CD14-positive monocyte (primary cell): ENCODE measurements around the gene SLC16A12. TPM values are rescaled to one million over a fixed set of nuclear protein-coding genes. Genes with fewer than 3 reads are reported as not detected.

ENCODE experiments used
- DNase-seq, 3 donors: peaks; one replicate each; pipeline ENCODE4 v3.0.0-alpha.2; 2011 to 2022
- H2AFZ ChIP-seq: 2 replicates; pipeline ENCODE4 v1.6.0; 2012; ENCODE audit warnings: mild to moderate bottlenecking, low read depth, low read length, inconsistent platforms; ENCODE audit not compliant: insufficient read depth, poor library complexity, severe bottlenecking
- H3K27ac ChIP-seq, 2 donors: 1 replicate in 1 of 2; 2 replicates in 1 of 2; pipeline ENCODE4 v1.5.1; 2012 to 2013; ENCODE audit warnings: low read length in 2 of 2, control low read depth in 1 of 2, inconsistent platforms in 1 of 2, low read depth in 1 of 2, mild to moderate bottlenecking in 1 of 2
- H3K27me3 ChIP-seq, 2 donors: one replicate each; pipeline versions ENCODE4 v1.6.0 to v1.6.1; 2011 to 2013; ENCODE audit warnings: low read length in 2 of 2; ENCODE audit not compliant: control insufficient read depth in 2 of 2, insufficient read depth in 2 of 2
- H3K36me3 ChIP-seq, 2 donors: replicated peaks in 1 of 2; 1 replicate in 1 of 2; 2 replicates in 1 of 2; pipeline versions ENCODE4 v1.5.1 to v1.6.1; 2012 to 2013; ENCODE audit warnings: low read length in 2 of 2, control low read depth in 1 of 2, inconsistent platforms in 1 of 2, mild to moderate bottlenecking in 1 of 2; ENCODE audit not compliant: insufficient read depth in 2 of 2, control insufficient read depth in 1 of 2
- H3K4me1 ChIP-seq, 2 donors: 1 replicate in 1 of 2; 2 replicates in 1 of 2; pipeline versions ENCODE4 v1.5.1 to v1.6.1; 2012 to 2013; ENCODE audit warnings: low read length in 2 of 2, control low read depth in 1 of 2, inconsistent platforms in 1 of 2, mild to moderate bottlenecking in 1 of 2, moderate library complexity in 1 of 2; ENCODE audit not compliant: insufficient read depth in 2 of 2, control insufficient read depth in 1 of 2
- H3K4me2 ChIP-seq: replicated peaks from 2 replicates; pipeline ENCODE3; 2012; ENCODE audit warnings: low read length, moderate library complexity, mild to moderate bottlenecking; ENCODE audit not compliant: poor library complexity, severe bottlenecking; ENCODE audit errors: extremely low read depth
- H3K4me3 ChIP-seq, 3 experiments: fragments of 200-600 bp in 1 of 3; sonication (generic) in 1 of 3; replicated peaks in 1 of 3; 1 replicate in 2 of 3; 2 replicates in 1 of 3; pipeline ENCODE4 v1.5.1; 2011 to 2013; ENCODE audit warnings: low read length in 3 of 3, mild to moderate bottlenecking in 3 of 3, control low read depth in 2 of 3, low read depth in 2 of 3, inconsistent platforms in 1 of 3, moderate library complexity in 1 of 3
- H3K79me2 ChIP-seq: 2 replicates; pipeline ENCODE4 v1.6.0; 2012; ENCODE audit warnings: mild to moderate bottlenecking, control low read depth, inconsistent platforms, low read length, moderate library complexity; ENCODE audit not compliant: insufficient read depth
- H3K9ac ChIP-seq: 2 replicates; pipeline ENCODE4 v1.6.0; 2017; ENCODE audit warnings: low read length, mild to moderate bottlenecking; ENCODE audit not compliant: insufficient read depth, poor library complexity, severe bottlenecking
- H3K9me3 ChIP-seq, 2 donors: replicated peaks in 1 of 2; 1 replicate in 1 of 2; 2 replicates in 1 of 2; pipeline versions ENCODE4 v1.5.1 to v1.6.1; 2012 to 2013; ENCODE audit warnings: low read length in 2 of 2, control low read depth in 1 of 2; ENCODE audit not compliant: control insufficient read depth in 1 of 2, insufficient read depth in 1 of 2
- H4K20me1 ChIP-seq: 2 replicates; pipeline ENCODE4 v1.6.0; 2012; ENCODE audit warnings: mild to moderate bottlenecking, low read length, control low read depth, moderate library complexity; ENCODE audit not compliant: insufficient read depth
- H3K27ac Mint-ChIP-seq, 7 donors: one replicate each; pipeline ENCODE4 v1.8.0; 2020; ENCODE audit warnings: mild to moderate bottlenecking in 7 of 7, mixed read lengths in 7 of 7, moderate library complexity in 6 of 7, inconsistent platforms in 2 of 7
- H3K27me3 Mint-ChIP-seq, 3 donors: one replicate each; pipeline ENCODE4 v1.8.0; 2021 to 2022; ENCODE audit warnings: low read depth in 3 of 3, mild to moderate bottlenecking in 3 of 3, mixed read lengths in 3 of 3, moderate library complexity in 3 of 3, inconsistent platforms in 1 of 3
- H3K36me3 Mint-ChIP-seq, 2 donors: one replicate each; pipeline ENCODE4 v1.8.0; 2020; ENCODE audit warnings: mixed read lengths in 2 of 2, inconsistent platforms in 1 of 2, mild to moderate bottlenecking in 1 of 2
- H3K4me1 Mint-ChIP-seq: one replicate; pipeline ENCODE4 v1.8.0; 2020; ENCODE audit warnings: mild to moderate bottlenecking, mixed read lengths
- H3K4me3 Mint-ChIP-seq, 2 donors: one replicate each; pipeline ENCODE4 v1.8.0; 2020; ENCODE audit warnings: mild to moderate bottlenecking in 2 of 2, mixed read lengths in 2 of 2, moderate library complexity in 1 of 2
- H3K9me3 Mint-ChIP-seq, 7 donors: one replicate each; pipeline ENCODE4 v1.8.0; 2020 to 2022; ENCODE audit warnings: mixed read lengths in 7 of 7, mild to moderate bottlenecking in 6 of 7, moderate library complexity in 6 of 7, inconsistent platforms in 2 of 7
- CTCF ChIP-seq: fragments of 200-600 bp; IDR thresholded peaks from one replicate; pipeline ENCODE4 v1.8.0; 2022; ENCODE audit warnings: antibody characterized with exemption, mild to moderate bottlenecking
- WGBS: methylation state at CpG from one replicate; pipeline ENCODE4 v1.1.5; 2013; ENCODE audit warnings: missing lambda C conversion rate; ENCODE audit not compliant: insufficient coverage; 5-methylcytosine and 5-hydroxymethylcytosine counted together
- intact Hi-C, 2 donors: fragments of 100-400 bp; cut with micrococcal nuclease; formaldehyde crosslinking; loops; one replicate each; pipeline versions ENCODE4 v1.15.0 to v1.15.1; 2023
- polyA plus RNA-seq, 3 donors: library from polyadenylated mRNA; depleted of rRNA in 1 of 3; unstranded in 2 of 3; stranded (reverse) in 1 of 3; fragments of 300-500 nt in 2 of 3; fragments of >200 nt in 1 of 3; fragmentation: Illumina TruSeq in 2 of 3; gene quantifications; 1 replicate in 2 of 3; 2 replicates in 1 of 3; pipeline ENCODE4 v1.2.3, GENCODE V29; 2012 to 2021

Gene SLC16A12
- polyA plus RNA-seq, 3 donors, result 0.04 TPM; not detected in 2

GRCh38 chr10:89520706-89521105 is 14.7 kb downstream of the SLC16A12 start:
- Histone ChIP-seq H3K27me3 (no peaks in the 10 kb centered on the region), H3K9me3 (no peaks in the 10 kb centered on the region), H3K9ac (no peak overlapping the region), H3K4me1 (no peaks in the 10 kb centered on the region), H3K79me2 (no peaks in the 10 kb centered on the region), H2AFZ (no peak overlapping the region), H3K36me3 (no peaks in the 10 kb centered on the region), H3K4me2 (no peak overlapping the region), H4K20me1 (no peaks in the 10 kb centered on the region), H3K27ac (no peak overlapping the region), H3K4me3 (no peak overlapping the region)
- H3K36me3 Mint-ChIP-seq, result no peaks in the 10 kb centered on the region
- WGBS, result no CpG with 5 or more reads among the region's 1 CpG
- no peaks in the 10 kb centered on the region for H3K4me1 Mint-ChIP-seq
- peaks cover 0 to 15% (median 6%) of the 10 kb centered on the region in 3 donors for H3K27me3 Mint-ChIP-seq
- DNase-seq, result no peak
- H3K4me3 Mint-ChIP-seq, result no peak overlapping the region
- intact Hi-C loops, result no loop called here
- no peak for TF ChIP-seq CTCF
- H3K9me3 Mint-ChIP-seq, result peaks cover 0 to 1% (median 0%) of the 10 kb centered on the region in 7 donors
- H3K27ac Mint-ChIP-seq, result no peak overlapping the region

GRCh38 chr10:89518876-89519842 is 16.2 kb downstream of the SLC16A12 start:
- Histone ChIP-seq H3K27me3 (no peaks in the 10 kb centered on the region), H3K4me1 (no peaks in the 10 kb centered on the region), H2AFZ (no peak overlapping the region), H3K4me3 (no peak overlapping the region), H3K9ac (no peak overlapping the region), H4K20me1 (no peaks in the 10 kb centered on the region), H3K4me2 (no peak overlapping the region), H3K9me3 (no peaks in the 10 kb centered on the region), H3K27ac (no peak overlapping the region), H3K79me2 (no peaks in the 10 kb centered on the region), H3K36me3 (no peaks in the 10 kb centered on the region)
- H3K36me3 Mint-ChIP-seq, result no peaks in the 10 kb centered on the region
- intact Hi-C loops, result no loop called here
- H3K27ac Mint-ChIP-seq, result no peak overlapping the region
- no peaks in the 10 kb centered on the region for H3K4me1 Mint-ChIP-seq
- WGBS, result 100% methylated on average over 4 of the region's 12 CpGs
- no peak for DNase-seq
- TF ChIP-seq CTCF, result no peak
- no peaks in the 10 kb centered on the region for H3K9me3 Mint-ChIP-seq
- peaks cover 0 to 8% (median 5%) of the 10 kb centered on the region in 3 donors for H3K27me3 Mint-ChIP-seq
- no peak overlapping the region for H3K4me3 Mint-ChIP-seq
